Fibroblast of skin of right quadriceps (primary cell): ENCODE data around the gene TRAPPC4.
"Not testable (repeated sequence)": the region's sequence is repeated elsewhere in the genome, so short reads cannot be mapped to it uniquely, and the experiment has no call there.

Experiments
- DNase-seq: peaks from one replicate; pipeline ENCODE4 v3.0.0-alpha.2; 2013

The TRAPPC4 gene, protein sequence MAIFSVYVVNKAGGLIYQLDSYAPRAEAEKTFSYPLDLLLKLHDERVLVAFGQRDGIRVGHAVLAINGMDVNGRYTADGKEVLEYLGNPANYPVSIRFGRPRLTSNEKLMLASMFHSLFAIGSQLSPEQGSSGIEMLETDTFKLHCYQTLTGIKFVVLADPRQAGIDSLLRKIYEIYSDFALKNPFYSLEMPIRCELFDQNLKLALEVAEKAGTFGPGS

DNA sequence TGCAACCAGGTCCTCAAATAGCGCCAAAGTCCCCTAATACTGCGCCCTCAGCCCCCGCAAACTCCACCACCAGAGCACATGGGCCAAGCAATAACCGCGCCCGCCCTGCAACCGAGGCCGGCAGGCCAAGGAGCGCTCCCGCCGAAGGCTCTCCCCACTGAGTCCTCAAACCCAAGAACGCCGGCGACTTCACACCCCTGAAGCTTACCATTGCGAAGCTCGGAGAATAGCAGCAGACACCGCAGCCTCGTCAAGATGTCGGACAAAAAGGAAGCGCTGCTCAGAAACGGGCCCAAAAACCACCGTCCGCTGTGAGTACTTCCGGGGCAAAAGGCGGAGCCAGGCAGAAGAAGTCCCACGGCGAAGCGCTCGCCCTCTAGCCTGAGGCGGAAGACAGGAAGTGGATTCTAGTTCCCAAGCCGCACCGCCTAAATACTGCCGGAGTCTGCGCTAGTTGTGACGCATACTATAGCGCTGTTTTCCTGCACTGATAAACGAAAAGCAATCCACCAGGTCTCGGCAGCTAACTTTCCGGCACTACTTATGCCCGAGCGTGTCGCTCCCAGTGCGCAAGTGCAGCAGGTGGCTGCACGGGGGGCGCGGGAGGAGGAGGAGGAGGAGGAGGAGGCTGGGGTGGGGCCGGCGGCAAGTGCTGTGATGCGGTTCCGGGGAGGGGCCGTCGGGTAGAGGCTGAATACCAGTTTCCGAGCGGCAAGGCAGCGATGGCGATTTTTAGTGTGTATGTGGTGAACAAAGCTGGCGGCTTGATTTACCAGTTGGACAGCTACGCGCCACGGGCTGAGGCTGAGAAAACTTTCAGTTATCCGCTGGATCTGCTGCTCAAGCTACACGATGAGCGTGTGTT lies at the start of gene TRAPPC4, which contains the start of gene RPS25:
TSS of gene TRAPPC4 (plus strand) at position 693 of the 865 bp plus-strand sequence. CDS start at position 723, 30 bp downstream.
TSS of gene RPS25 (minus strand) at position 270 of the 865 bp plus-strand sequence. CDS start at position 211, 59 bp downstream.
- peak; percentile 96 for DNase-seq

DNA sequence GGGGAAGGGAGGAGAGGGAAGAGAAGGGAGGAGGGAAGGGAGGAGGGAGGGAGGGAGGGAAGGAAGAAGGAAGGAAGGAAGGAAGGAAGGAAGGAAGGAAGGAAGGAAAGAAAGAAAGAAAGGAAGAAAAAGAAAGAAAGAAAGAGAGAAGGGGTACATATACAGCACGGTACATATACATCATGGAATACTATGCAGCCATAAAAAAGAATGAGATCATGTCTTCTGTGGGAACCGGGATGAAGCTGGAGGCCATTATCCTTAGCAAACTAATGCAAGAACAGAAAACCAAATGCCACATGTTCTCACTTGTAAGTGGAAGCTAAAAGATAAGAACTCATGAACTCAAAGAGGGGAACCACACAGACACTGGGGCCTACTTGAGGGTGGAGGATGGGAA lies 49.1 kb upstream of the TRAPPC4 start:
- DNase-seq: not testable (repeated sequence)

DNA sequence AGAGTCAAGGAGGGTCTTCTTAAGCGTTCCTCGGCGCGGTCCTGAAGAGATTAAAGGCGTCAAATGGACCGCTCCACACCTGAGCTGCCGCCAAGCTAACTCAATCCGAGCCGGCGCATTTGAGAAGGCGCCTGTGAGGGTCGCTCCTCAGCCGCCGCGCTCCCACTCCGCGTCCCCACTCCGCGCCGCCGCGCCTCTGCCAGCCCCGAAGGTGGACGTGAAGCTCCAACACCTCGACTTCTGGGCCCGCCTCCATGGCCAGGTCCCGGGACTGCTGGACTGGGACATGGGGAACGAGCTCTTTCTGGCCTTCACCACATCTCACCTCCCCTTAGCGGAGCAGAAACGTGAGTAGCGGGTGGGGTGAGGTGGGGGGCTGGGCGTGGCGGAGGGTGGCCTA lies 46.9 kb upstream of the TRAPPC4 start, which contains the start of gene FOXR1:
TSS of gene FOXR1 (plus strand) at position 116 of the 400 bp plus-strand sequence. CDS start at position 287, 171 bp downstream.
- no peak for DNase-seq

DNA sequence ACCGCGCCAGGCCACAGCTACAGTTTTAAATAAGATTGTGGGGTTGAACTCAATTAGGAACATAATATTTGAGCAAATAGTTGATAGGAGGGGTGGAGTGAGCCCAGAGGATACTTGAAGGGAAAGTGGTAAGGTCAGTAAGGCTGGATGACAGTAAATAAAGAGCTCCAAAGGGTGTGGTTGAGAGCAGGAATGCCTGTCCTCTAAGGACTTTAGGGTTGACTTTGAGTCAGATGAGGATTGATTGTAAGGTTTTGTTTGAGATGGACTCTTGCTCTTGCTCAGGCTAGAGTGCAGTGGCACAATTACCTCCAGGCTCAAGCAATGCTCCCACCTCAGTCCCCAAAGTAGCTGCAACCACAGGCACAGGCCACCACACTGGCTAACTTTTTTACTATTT lies 44.6 kb upstream of the TRAPPC4 start:
- DNase-seq: no peak

DNA sequence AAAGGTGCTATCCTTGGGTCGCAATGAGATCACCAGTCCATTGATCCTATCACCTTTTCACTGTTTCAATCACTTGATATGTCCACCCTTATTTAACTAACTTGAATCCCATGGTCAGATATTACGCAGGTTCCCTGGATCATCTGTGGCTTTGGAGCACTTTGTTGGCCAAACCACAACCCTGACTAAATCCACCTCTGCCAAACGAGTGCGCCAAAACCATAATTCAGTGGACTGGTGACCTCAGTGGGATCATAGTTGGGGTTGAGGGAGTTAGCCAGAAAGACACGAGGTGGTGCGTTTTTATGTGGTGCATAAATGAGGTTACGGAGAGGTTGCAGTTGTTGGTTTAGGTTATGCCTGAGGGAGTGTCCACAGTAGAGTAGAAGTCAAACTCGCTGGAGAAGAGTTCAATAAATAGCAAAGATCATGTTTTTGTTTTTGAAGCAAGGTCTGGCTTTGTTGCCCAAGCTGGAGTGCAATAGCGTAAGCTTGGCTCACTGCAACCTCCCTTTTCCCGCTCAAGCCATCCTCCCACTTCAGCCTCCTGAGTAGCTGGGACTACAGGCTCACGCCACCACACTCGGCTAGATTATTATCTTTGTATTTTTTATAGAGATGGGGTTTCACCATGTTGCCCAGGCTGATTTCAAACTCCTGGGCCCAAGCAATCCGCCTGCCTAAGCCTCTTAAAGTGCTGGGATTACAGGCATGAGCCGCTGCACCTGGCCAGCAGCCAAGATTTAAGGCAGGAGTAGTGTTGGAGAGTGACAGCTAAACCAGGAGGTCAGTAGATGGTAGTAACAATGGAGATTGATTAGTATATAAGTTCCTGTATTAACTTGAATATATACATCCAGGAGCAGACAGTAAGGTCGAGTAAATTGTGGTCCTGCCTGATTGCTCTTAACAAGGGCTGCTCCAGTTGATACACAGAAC lies 42.5 kb upstream of the TRAPPC4 start:
- no peak for DNase-seq

DNA sequence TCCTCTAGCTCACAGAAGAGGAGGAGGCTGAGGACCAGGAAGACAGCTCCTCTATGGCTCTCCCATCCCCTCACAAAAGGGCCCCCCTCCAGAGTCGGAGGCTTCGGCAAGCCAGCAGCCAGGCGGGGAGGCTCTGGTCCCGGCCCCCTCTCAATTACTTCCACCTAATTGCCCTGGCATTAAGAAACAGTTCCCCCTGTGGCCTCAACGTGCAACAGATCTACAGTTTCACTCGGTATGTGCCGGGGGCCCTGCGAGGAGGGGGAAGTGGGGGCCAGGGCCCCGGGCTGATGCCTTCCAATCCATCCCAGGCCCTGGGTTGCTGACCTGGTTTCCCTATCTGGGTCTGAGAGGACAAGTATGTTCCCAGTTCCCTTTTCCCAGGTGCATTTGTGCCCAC lies 39.1 kb upstream of the TRAPPC4 start:
- no peak for DNase-seq

DNA sequence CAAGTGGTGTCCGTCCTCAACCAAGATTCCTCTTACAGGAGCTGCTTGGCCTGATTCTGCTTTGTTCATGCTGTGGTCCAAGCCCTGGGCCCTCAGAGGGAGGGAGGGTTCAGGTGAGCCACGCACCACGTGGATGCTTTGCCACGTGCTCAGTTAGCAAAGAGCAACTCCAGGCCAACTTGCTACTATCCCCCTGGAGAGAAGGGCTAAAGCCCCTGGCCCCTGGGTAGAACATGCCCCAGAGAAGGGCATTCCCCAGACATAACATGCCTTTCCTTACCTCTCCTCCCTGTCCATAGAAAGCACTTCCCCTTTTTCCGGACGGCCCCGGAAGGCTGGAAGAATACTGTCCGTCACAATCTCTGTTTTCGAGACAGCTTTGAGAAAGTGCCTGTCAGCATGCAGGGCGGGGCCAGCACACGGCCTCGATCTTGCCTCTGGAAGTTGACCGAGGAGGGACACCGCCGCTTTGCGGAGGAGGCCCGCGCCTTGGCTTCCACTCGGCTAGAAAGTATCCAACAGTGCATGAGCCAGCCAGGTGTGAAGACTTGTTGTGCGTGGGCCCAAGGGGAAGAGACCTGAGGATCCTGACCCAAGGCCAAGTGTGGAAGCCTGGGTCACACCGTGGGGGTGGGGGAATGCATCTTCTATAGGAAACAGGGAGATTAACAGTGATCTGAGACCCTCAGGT lies 38.2 kb upstream of the TRAPPC4 start:
- DNase-seq: no peak

DNA sequence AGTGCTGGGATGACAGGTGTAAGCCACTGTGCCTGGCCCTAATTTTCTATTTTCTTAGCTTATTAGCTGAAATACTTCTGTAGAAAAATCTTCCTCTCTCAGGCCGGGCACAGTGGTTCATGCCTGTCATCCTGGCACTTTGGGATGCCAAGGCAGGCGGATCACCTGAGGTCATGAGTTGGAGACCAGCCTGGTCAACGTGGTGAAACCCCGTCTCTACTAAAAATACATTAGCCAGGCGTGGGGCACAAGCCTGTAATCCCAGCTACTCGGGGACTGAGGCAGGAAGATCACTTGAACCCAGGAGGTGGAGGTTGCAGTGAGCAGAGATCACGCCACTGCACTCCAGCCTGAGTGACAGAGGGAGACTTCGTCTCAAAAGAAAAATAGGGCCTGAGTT lies 34.2 kb upstream of the TRAPPC4 start:
- not testable (repeated sequence) for DNase-seq

DNA sequence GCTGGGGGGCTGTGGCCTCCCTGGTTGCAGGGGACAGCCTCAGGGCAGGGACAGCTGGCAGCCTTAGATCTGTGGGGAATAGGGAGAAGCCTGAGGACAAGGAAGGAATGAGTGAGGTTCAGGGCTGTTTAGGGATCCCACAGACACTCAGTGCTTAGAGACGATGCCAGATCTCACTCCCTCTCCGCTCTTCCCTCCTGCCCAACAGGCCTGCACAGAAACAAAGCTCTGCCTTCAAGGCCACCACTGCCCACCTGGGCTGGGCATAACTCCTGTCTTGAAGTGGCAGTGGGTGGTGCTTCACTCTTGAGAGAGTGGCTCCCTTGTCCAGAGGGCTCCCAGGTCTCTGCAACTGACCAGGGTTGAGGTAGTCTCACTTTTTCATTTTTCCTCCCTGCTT lies 33.7 kb upstream of the TRAPPC4 start:
- DNase-seq: no peak

DNA sequence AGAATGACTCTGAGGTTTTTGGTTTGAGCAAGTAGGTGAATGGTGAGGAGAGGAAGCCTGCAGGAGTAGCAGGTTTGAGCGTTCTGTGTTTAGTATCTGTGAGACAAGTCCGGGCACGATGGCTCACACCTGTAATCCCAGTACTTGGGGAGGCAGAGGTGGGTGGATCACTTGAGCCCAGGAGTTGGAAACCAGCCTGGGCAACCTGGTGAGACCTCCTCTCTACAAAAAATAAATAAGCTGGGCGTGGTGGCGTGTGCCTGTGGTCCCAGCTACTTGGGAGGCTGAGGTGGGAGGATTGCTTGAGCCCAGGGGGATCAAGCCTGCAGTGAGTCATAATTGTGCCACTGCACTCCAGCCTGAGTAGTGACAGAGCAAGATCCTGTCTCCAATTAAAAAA lies 30.3 kb upstream of the TRAPPC4 start:
- DNase-seq: no peak

DNA sequence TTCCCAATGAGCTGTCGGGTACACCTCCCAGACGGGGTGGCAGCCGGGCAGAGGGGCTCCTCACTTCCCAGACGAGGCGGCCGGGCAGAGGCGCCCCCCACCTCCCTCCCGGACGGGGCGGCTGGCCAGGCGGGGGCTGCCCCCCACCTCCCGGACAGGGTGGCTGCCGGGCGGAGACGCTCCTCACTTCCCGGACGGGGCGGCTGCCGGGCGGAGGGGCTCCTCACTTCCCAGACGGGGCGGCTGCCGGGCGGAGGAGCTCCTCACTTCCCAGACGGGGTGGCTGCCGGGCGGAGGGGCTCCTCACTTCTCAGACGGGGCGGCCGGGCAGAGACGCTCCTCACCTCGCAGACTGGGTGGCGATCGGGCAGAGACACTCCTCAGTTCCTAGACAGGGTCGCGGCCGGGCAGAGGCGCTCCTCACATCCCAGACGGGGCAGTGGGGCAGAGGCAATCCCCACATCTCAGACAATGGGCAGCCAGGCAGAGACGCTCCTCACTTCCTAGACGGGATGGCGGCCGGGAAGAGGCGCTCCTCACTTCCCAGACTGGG lies 27.0 kb upstream of the TRAPPC4 start:
- DNase-seq: not testable (repeated sequence)

DNA sequence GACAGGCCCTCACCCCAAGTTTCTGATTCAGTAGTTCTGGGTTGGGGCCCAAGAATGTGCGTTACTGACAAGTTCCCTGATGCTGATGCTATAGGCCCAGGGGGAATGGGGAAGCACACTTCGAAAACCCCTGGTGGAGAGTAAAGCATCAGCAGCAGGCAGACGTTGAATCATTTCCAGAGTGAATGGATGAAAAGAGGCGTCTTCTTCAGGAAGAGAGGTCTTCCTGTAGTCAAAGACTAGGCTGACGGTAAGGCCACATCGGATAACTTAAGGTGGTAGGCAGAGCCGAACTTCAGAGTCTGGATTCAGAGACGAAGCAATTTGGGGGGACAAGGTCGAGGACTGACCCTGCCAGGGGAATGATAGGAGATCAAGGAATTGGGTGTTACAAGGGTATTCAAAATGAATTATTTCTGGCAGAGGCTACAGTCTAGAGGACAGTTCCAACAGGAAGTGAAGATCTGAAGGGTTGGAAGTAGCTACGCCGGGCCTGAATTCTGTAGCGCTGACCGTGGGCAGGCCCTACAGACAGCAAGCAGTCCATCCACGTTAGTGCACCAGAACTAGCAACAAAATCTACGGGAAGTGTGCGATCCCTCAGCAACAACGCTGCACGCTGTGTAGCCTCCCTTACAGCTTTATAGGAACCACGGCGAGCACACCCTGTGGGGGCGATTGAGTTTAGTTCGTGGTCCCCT lies 21.5 kb upstream of the TRAPPC4 start:
- DNase-seq: peak; percentile 34

DNA sequence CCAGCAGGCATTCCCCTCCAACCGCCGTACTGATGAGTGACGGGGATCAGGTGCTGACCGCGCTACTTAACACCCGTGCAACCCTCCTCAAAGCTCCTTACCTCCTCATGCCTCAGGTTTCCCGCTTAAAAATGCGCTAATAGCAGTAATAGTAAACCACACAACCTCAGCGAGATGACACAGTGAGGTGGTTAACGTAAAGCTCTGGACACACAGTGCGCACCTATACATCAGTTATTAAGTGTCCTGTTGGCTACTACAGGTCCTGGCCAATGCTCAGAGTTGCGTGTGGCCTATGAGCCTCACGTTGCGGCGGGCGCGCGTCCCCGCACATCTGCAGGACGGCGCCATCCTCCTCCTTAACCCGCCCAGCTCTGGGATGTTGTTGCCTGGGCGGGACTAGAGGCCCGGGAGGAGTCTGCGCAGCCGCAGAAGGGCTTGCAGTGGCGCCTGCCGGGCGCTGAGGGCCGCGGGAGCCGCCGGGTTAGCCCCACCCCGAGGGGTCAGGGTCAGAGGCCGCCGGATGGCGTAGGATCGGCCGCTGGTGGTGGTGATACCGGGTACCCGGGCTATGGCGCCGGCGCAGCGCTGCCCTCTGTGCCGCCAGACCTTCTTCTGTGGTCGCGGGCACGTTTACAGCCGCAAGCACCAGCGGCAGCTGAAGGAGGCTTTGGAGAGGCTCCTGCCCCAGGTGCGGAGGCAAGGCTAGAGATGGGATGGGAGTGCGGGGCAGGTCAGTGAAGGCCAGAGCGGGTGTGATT lies 20.8 kb upstream of the TRAPPC4 start, which contains the start of gene CENATAC:
TSS of gene CENATAC (plus strand) at position 512 of the 761 bp plus-strand sequence. CDS start at position 572, 60 bp downstream.
- DNase-seq: peak; percentile 83

DNA sequence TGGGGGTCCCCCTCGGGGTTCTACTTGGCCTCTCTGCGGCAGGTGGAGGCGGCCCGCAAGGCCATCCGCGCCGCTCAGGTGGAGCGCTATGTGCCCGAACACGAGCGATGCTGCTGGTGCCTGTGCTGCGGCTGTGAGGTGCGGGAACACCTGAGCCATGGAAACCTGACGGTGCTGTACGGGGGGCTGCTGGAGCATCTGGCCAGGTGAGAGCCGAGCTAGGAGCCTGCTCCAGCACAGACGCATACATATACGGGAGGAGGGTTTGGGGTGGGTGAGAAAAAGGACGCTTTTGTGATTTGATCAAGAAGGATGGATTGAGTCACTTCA lies 20.2 kb upstream of the TRAPPC4 start:
- DNase-seq: no peak

DNA sequence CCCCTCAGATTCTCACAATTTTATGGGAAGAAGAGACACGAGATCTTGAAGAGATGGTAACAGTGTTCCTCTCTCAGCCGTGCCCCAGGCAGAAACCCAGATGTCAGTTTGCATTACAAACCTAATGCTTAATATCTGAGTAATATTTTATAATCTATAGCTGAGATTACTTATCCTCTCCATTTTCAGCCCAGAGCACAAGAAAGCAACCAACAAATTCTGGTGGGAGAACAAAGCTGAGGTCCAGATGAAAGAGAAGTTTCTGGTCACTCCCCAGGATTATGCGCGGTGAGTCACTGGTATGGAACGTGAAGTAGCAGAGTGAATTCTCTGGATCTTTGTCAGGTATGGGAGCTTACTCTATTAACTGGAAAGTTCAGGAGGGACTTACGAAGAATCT lies 19.7 kb upstream of the TRAPPC4 start:
- DNase-seq: peak; percentile 60

DNA sequence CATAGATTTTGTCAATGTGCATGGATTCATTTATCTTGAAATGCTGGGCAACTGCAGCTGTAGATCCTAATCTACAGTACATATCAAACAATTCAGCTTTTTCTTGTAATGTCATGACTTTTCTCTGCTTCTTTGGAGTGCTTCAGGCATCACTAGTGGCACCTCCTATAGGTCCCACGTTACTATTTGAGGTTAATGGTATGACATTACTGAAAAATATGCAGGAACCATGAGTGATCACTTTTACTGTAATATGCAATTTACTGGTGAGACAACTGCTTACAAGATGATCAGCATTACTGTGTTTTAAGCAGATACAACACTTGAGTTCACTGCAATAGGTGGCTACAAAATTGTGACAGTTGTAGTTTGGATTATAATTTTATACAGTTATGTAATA lies 17.7 kb upstream of the TRAPPC4 start:
- peak; percentile 59 for DNase-seq

DNA sequence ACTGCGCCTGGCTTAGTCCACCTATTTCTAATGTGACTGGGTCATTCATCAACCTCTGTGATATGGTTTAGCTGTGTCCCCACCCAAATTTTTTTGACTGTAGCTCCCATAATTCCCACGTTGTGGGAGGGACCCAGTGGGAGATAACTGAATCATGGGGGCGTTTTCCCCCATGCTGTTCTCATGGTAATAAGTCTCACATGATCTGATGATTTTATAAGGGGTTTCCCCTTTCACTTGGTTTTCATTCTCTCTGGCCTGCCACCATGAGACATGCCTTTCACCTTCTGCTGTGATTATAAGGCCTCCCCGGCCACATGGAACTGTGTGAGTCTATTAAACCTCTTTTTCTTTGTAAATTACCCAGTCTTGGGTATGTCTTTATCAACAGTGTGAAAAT lies 11.9 kb upstream of the TRAPPC4 start:
- DNase-seq: no peak

DNA sequence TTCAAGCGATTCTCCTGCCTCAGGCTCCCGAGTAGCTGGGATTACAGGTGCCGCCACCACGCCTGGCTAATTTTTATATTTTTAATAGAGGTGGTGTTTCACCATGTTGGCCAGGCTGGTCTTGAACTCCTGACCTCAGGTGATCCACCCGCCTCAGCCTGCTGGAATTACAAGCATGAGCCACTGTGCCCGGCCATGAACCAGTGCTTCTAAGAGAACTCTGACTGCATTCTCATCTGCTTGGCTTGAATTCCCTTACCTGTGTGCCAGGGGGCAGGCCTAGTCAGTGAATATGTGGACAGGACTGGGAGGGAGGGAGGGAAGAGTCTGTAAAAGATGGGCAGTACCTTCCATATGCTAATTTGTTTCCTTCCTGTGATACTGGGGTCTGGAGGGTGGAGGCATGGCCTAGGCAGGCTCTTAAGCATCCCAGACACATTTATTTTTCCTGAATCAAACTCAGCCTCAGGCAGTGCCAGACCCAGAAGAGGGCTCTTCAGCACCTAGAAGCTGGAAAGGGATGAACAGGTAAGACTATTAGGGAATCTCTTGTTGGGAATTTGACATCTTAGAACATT lies 7.0 kb upstream of the TRAPPC4 start:
- DNase-seq: no peak

DNA sequence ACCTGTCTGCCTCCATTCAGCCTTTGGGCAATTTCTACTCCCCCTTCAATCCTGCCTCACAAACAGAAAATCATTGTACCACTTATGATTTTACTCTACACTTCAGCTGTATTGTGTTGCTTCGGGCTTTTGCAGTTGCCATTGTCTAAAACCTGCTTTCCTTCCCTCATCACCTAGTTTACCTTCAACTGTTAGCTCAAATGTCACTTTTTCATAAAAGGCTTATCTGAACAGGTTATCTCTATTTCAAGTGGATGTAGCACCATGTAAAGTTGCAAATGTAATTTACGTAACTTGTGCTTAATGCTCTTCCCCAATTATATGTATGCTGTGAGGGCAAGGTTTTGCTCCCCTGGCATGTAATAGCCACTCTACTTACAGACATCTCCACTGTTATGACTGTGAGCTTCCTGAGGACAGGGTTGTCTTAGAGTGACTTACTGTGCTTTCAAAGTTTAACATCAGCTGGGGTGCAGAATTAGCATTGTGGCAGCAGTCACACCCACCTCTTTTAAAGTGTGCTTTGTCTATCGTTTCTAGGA lies 5.9 kb upstream of the TRAPPC4 start:
- DNase-seq: no peak
